SU-DHL-6 (cell line): ENCODE results near the gene RIPOR2.

ENCODE experiments used
- CTCF ChIP-seq: fragments of 200-600 bp; sonication (generic); IDR thresholded peaks from one replicate; pipeline ENCODE4 v1.5.1; 2017; ENCODE audit warnings: antibody characterized with exemption, mild to moderate bottlenecking, low read length, moderate library complexity; ENCODE audit not compliant: insufficient read depth, poor library complexity, severe bottlenecking
- EZH2phosphoT487 ChIP-seq: fragments of 200-600 bp; sonication (generic), shearing (Covaris generic); conservative IDR thresholded peaks from 2 replicates; pipeline ENCODE4 v1.6.1; 2018; ENCODE audit warnings: mild to moderate bottlenecking, antibody characterized with exemption, low read length, moderate library complexity, mixed read lengths

GRCh38 chr6:24927277-24927955 is 8.3 kb downstream of the RIPOR2 start:
- TF ChIP-seq CTCF (no peak), EZH2phosphoT487 (no peak)
